Smooth muscle cell (in vitro differentiated cells): ENCODE data around the gene APOC4. TPM values are rescaled to one million over a fixed set of nuclear protein-coding genes. Genes with fewer than 3 reads are reported as not detected.
"Not testable (repeated sequence)": the region's sequence is repeated elsewhere in the genome, so short reads cannot be mapped to it uniquely, and the experiment has no call there.

Experiments used
- DNase-seq: peaks from one replicate; lab custom pipeline; 2025; ENCODE audit not compliant: unreplicated experiment; lab: John Stamatoyannopoulos, UW
- H2AFZ ChIP-seq: fragments of 200-600 bp; sonication (generic); 2 replicates; pipeline ENCODE4 v1.6.0; 2016; ENCODE audit warnings: antibody characterized with exemption, low read depth, mild to moderate bottlenecking
- H3F3A ChIP-seq: fragments of 200-600 bp; sonication (generic); 2 replicates; pipeline ENCODE4 v1.6.0; 2017; ENCODE audit warnings: antibody characterized with exemption, low read depth
- H3K27ac ChIP-seq: fragments of 200-600 bp; sonication (generic); 2 replicates; pipeline ENCODE4 v1.5.1; 2016; ENCODE audit warnings: low read depth, mild to moderate bottlenecking
- H3K27me3 ChIP-seq: fragments of 200-600 bp; sonication (generic); 2 replicates; pipeline ENCODE4 v1.6.1; 2016; ENCODE audit warnings: low read depth, mild to moderate bottlenecking
- H3K36me3 ChIP-seq: fragments of 200-600 bp; sonication (generic); 2 replicates; pipeline ENCODE4 v1.5.1; 2016; ENCODE audit warnings: low read depth
- H3K4me1 ChIP-seq: fragments of 200-600 bp; sonication (generic); 2 replicates; pipeline ENCODE4 v1.5.1; 2016; ENCODE audit warnings: low read depth
- H3K4me2 ChIP-seq: fragments of 200-600 bp; sonication (generic); 2 replicates; pipeline ENCODE4 v1.6.0; 2016; ENCODE audit warnings: mild to moderate bottlenecking
- H3K4me3 ChIP-seq: fragments of 200-600 bp; sonication (generic); 2 replicates; pipeline ENCODE4 v1.5.1; 2016; ENCODE audit warnings: mild to moderate bottlenecking
- H3K79me2 ChIP-seq: fragments of 200-600 bp; sonication (generic); 2 replicates; pipeline ENCODE4 v1.6.0; 2016; ENCODE audit warnings: low read depth, mild to moderate bottlenecking
- H3K9ac ChIP-seq: fragments of 200-600 bp; sonication (generic); 2 replicates; pipeline ENCODE4 v1.6.0; 2016; ENCODE audit warnings: low read depth
- H3K9me3 ChIP-seq: fragments of 200-600 bp; sonication (generic); replicated peaks from 2 replicates; pipeline ENCODE4 v1.5.1; 2016; ENCODE audit warnings: low read depth
- H4K20me1 ChIP-seq: fragments of 200-600 bp; sonication (generic); 2 replicates; pipeline ENCODE4 v1.6.0; 2016; ENCODE audit warnings: low read depth
- CTCF ChIP-seq: fragments of 200-600 bp; sonication (generic); IDR thresholded peaks from 2 replicates; pipeline ENCODE4 v1.5.1; 2017; ENCODE audit warnings: borderline replicate concordance, mild to moderate bottlenecking, antibody characterized with exemption; ENCODE audit not compliant: insufficient read depth, poor library complexity, severe bottlenecking
- WGBS: methylation state at CpG from one replicate; pipeline ENCODE4 v1.1.7; 2016; ENCODE audit warnings: low lambda C conversion rate; 5-methylcytosine and 5-hydroxymethylcytosine counted together
- polyA plus RNA-seq: library from polyadenylated mRNA; unstranded; fragments of >200 nt; fragmentation: Nextera tagmentation; extraction: Ambion mirVana; gene quantifications from 2 replicates; pipeline ENCODE4 v1.2.1, GENCODE V29; 2016
- total RNA-seq: library from RNA; depleted of rRNA; stranded (reverse); fragments of >200 nt; gene quantifications from 2 replicates; pipeline ENCODE4 v1.2.3, GENCODE V29; 2014

Gene APOC4
- total and polyA plus RNA-seq, 2 experiments from 2014 or later = not detected

GRCh38 chr19:44912854-44913253, 29.2 kb upstream of the APOC4 start:
- H3K27ac ChIP-seq = no peak overlapping the region
- no peaks in the 10 kb centered on the region for H4K20me1 ChIP-seq
- no peak for TF ChIP-seq CTCF
- H2AFZ ChIP-seq = no peak overlapping the region
- H3K36me3 ChIP-seq = no peaks in the 10 kb centered on the region
- H3K9me3 ChIP-seq = no peaks in the 10 kb centered on the region
- H3F3A ChIP-seq = peaks cover 5% of the 10 kb centered on the region
- no peak overlapping the region for H3K4me3 ChIP-seq
- no peaks in the 10 kb centered on the region for H3K27me3 ChIP-seq
- WGBS = 77% methylated on average over 6 of the region's 6 CpGs
- H3K4me2 ChIP-seq = no peak overlapping the region
- no peaks in the 10 kb centered on the region for H3K79me2 ChIP-seq
- H3K4me1 ChIP-seq = no peaks in the 10 kb centered on the region
- no peak for DNase-seq
- H3K9ac ChIP-seq = no peak overlapping the region

- H3K4me3 ChIP-seq = peak overlapping the region; percentile 69
- H2AFZ ChIP-seq = not testable (repeated sequence)
Observed at GRCh38 chr19:44913512-44914432, 28.3 kb upstream of the APOC4 start.

GRCh38 chr19:44914433-44915206, 27.4 kb upstream of the APOC4 start, which contains the start of gene APOC1:
TSS of gene APOC1 (plus strand) at chr19:44914608. CDS start at chr19:44914892, 284 bp downstream.
- H3K36me3 ChIP-seq = not testable (repeated sequence)
- 4% methylated on average over 28 of the region's 28 CpGs for WGBS

More at GRCh38 chr19:44913512-44914432, 28.3 kb upstream of the APOC4 start:
- 55% methylated on average over 23 of the region's 23 CpGs for WGBS
- H3K27ac ChIP-seq, H3F3A ChIP-seq, H3K9me3 ChIP-seq, DNase-seq, H3K4me1 ChIP-seq, H4K20me1 ChIP-seq, H3K79me2 ChIP-seq, H3K36me3 ChIP-seq, H3K9ac ChIP-seq, H3K27me3 ChIP-seq: not testable (repeated sequence)
- peak overlapping the region; percentile 93 for H3K4me2 ChIP-seq

GRCh38 chr19:44924243-44924725, 17.8 kb upstream of the APOC4 start:
- H3K36me3 ChIP-seq = no peaks in the 10 kb centered on the region
- no peaks in the 10 kb centered on the region for H3K4me1 ChIP-seq
- no peak overlapping the region for H3K4me2 ChIP-seq
- no peak overlapping the region for H2AFZ ChIP-seq
- no peaks in the 10 kb centered on the region for H4K20me1 ChIP-seq
- H3K27ac ChIP-seq = no peak overlapping the region
- no peaks in the 10 kb centered on the region for H3K27me3 ChIP-seq
- no peak overlapping the region for H3K9ac ChIP-seq
- TF ChIP-seq CTCF = no peak
- peaks cover 3% of the 10 kb centered on the region for H3F3A ChIP-seq
- DNase-seq = no peak
- no peaks in the 10 kb centered on the region for H3K9me3 ChIP-seq
- H3K4me3 ChIP-seq = no peak overlapping the region
- 91% methylated on average over 8 of the region's 8 CpGs for WGBS
- no peaks in the 10 kb centered on the region for H3K79me2 ChIP-seq

More at GRCh38 chr19:44914433-44915206, 27.4 kb upstream of the APOC4 start, which contains the start of gene APOC1:
- peak within 1 kb of the TSS; percentile 57 for H3K27ac ChIP-seq
- H3K4me1 ChIP-seq, H3K79me2 ChIP-seq, H3K9me3 ChIP-seq, H3F3A ChIP-seq, H3K27me3 ChIP-seq, H4K20me1 ChIP-seq: not testable (repeated sequence)
- peak within 1 kb of the TSS; percentile 93 for H3K4me2 ChIP-seq
- peak within 1 kb of the TSS; percentile 84 for H2AFZ ChIP-seq
- peak within 1 kb of the TSS; percentile 69 for H3K4me3 ChIP-seq
- H3K9ac ChIP-seq = peak within 1 kb of the TSS; percentile 88
- peak; percentile 44 for DNase-seq
